ENCODE measurements around the gene EXD2. TPM values are rescaled to one million over a fixed set of nuclear protein-coding genes. Genes with fewer than 3 reads are reported as not detected.
"Not testable (repeated sequence)": the region's sequence is repeated elsewhere in the genome, so short reads cannot be mapped to it uniquely, and the experiment has no call there.

The EXD2 gene
- total RNA-seq, 1 donor from 2014 or later: 25.2 TPM

- Histone ChIP-seq H3K36me3 (no peaks in the 10 kb centered on the region), H3K4me1 (peaks cover 22% of the 10 kb centered on the region), H3K27ac (peak overlapping the region; percentile 5), H3K27me3 (no peaks in the 10 kb centered on the region), H3K9me3 (no peaks in the 10 kb centered on the region), H3K4me3 (no peak overlapping the region)
- intact Hi-C loops (cut with DNase I): no loop called here
- ATAC-seq (peak; percentile 27), DNase-seq (no peak)
- TF ChIP-seq CTCF (IDR thresholded peaks at IDR 0.05): no peak
These were observed 36.5 kb upstream of the EXD2 start for GRCh38 chr14:69154779-69155178.

DNA sequence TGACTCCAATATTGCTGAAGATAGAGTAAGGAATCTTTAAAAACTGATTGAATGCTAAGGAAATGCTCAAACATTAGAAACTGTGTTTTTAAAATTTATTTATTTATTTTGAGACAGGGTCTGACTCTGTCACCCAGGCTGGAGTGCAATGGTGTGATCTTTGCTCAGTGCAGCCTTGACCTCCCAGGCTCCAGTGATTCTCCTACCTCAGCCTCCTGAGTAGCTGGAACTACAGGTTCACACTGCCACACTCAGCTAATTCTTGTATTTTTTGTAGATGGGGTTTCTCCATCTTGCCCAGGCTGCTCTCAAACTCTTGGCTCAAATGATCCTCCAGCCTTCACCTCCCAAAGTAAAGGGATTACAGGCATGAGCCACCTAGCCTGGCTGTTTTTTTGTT lies 35.1 kb upstream of the EXD2 start:
- Histone ChIP-seq H3K36me3 (no peaks in the 10 kb centered on the region), H3K4me1 (peaks cover 9% of the 10 kb centered on the region), H3K27ac (no peak overlapping the region), H3K27me3 (no peaks in the 10 kb centered on the region), H3K4me3 (no peak overlapping the region), H3K9me3 (no peaks in the 10 kb centered on the region)
- ATAC-seq: no peak
- intact Hi-C loops (cut with DNase I): no loop called here
- no peak for TF ChIP-seq CTCF (IDR thresholded peaks at IDR 0.05)
- DNase-seq: no peak

GRCh38 chr14:69161590-69161989 lies 29.7 kb upstream of the EXD2 start:
- H3K27me3 ChIP-seq: no peaks in the 10 kb centered on the region
- no peak overlapping the region for H3K4me3 ChIP-seq
- ATAC-seq (no peak), DNase-seq (no peak)
- no peak overlapping the region for H3K27ac ChIP-seq
- intact Hi-C loops (cut with DNase I): no loop called here
- TF ChIP-seq CTCF (IDR thresholded peaks at IDR 0.05): no peak
- no peaks in the 10 kb centered on the region for H3K36me3 ChIP-seq
- no peaks in the 10 kb centered on the region for H3K4me1 ChIP-seq
- no peaks in the 10 kb centered on the region for H3K9me3 ChIP-seq

GRCh38 chr14:69165787-69166186 lies 25.5 kb upstream of the EXD2 start:
- intact Hi-C loops (cut with DNase I); H3K36me3 ChIP-seq; H3K27me3 ChIP-seq; ATAC-seq; H3K4me1 ChIP-seq; H3K27ac ChIP-seq; DNase-seq; H3K9me3 ChIP-seq; H3K4me3 ChIP-seq: not testable (repeated sequence)

GRCh38 chr14:69170839-69171238 lies 20.5 kb upstream of the EXD2 start:
- DNase-seq (no peak), ATAC-seq (no peak)
- no peaks in the 10 kb centered on the region for H3K4me1 ChIP-seq
- no peaks in the 10 kb centered on the region for H3K36me3 ChIP-seq
- no peak overlapping the region for H3K27ac ChIP-seq
- H3K9me3 ChIP-seq: no peaks in the 10 kb centered on the region
- no peaks in the 10 kb centered on the region for H3K27me3 ChIP-seq
- intact Hi-C loops (cut with DNase I): no loop called here
- no peak for TF ChIP-seq CTCF (IDR thresholded peaks at IDR 0.05)
- H3K4me3 ChIP-seq: no peak overlapping the region

DNA sequence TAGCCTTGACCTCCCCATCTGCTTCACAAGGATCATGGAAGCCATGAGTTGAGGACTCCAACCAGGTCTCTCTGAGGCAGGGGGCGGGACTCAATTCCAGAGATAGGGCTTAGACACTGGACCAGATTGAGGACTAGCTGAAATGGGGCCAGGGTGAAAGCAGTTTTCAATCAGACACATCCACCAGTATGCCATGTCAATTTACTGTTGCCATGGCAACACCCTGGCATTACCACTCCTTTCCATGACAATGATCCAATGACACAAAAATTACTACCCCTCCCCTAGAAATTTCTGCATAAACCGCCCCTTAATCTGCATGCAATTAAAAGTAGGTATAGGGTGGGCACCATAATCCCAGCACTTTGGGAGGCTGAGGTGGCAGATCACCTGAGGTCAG lies 19.7 kb upstream of the EXD2 start:
- ATAC-seq: no peak
- DNase-seq: no peak
- no peaks in the 10 kb centered on the region for H3K27me3 ChIP-seq
- TF ChIP-seq CTCF (IDR thresholded peaks at IDR 0.05): no peak
- no peak overlapping the region for H3K4me3 ChIP-seq
- H3K36me3 ChIP-seq: no peaks in the 10 kb centered on the region
- intact Hi-C loops (cut with DNase I): no loop called here
- no peaks in the 10 kb centered on the region for H3K9me3 ChIP-seq
- H3K4me1 ChIP-seq: no peaks in the 10 kb centered on the region
- no peak overlapping the region for H3K27ac ChIP-seq
